OCI-LY1 (cell line): Measurements from ENCODE around the gene KLRF2.

Source experiments
- CTCF ChIP-seq: fragments of 200-600 bp; sonication (generic), shearing (Covaris generic); IDR thresholded peaks from 2 replicates; pipeline ENCODE4 v1.5.1; 2017; ENCODE audit warnings: mild to moderate bottlenecking, antibody characterized with exemption, low read length, moderate library complexity, mixed read lengths
- EZH2 ChIP-seq: fragments of 200-600 bp; sonication (generic), shearing (Covaris generic); IDR thresholded peaks from 2 replicates; pipeline ENCODE4 v1.8.0; 2017; ENCODE audit warnings: borderline replicate concordance, mixed run types, mild to moderate bottlenecking, antibody characterized with exemption, low read length, moderate library complexity, mixed read lengths

DNA sequence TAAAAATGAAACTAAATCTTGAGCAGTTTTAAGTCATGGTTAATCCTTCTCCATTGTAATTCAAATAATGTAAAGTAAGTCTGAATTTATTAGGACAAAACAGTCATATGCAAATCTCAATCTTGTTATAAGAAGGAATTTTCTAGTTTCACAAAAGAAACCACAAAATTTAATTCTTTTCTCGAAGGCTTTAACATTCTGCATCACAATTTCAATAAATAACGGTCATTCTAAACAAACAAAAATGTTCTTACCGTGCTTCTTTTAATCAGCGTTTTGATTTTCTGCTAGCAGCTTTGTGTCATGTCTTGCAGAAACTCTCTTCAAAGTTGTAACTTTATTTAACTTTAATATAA, 12.4 kb upstream of the KLRF2 start:
- TF ChIP-seq CTCF (no peak), EZH2 (no peak)
